CD4-positive, alpha-beta T cell (primary cell): ENCODE results near the gene RIMKLB. TPM values are rescaled to one million over a fixed set of nuclear protein-coding genes. Genes with fewer than 3 reads are reported as not detected.

Experiments
- ATAC-seq: fragments of 200-7000 bp; cut with Tn5 transposase; one replicate; pipeline ENCODE4 v1.10.0; 2022; ENCODE audit warnings: mild to moderate bottlenecking; ENCODE audit not compliant: poor library complexity
- CTCF ChIA-PET: fragments of 350-600 bp; sonication (Branson Sonifier 250); formaldehyde crosslinking; loops from one replicate; lab custom pipeline; 2021; ENCODE audit warnings: antibody characterized with exemption, inconsistent platforms; lab: Charles Lee
- POLR2A ChIA-PET: fragments of 350-600 bp; sonication (Branson Sonifier 250); formaldehyde crosslinking; loops from one replicate; lab custom pipeline; 2021; ENCODE audit warnings: antibody characterized with exemption, inconsistent platforms; lab: Charles Lee
- DNase-seq, 14 experiments: peaks; one replicate each; pipeline ENCODE4 v3.0.0-alpha.2; 2013 to 2020; ENCODE audit warnings: mixed read lengths in 2 of 14
- H3K27ac ChIP-seq, 2 donors: one replicate each; pipeline versions ENCODE4 v1.5.1 to v1.7.0; 2013; ENCODE audit warnings: low read length in 2 of 2, low read depth in 1 of 2, mild to moderate bottlenecking in 1 of 2
- H3K27me3 ChIP-seq, 2 experiments: 1 replicate in 1 of 2; 2 replicates in 1 of 2; pipeline versions ENCODE4 v1.6.1 to v1.7.0; 2013; ENCODE audit warnings: low read length in 2 of 2, control low read depth in 1 of 2, mild to moderate bottlenecking in 1 of 2, moderate library complexity in 1 of 2; ENCODE audit not compliant: insufficient read depth in 2 of 2, control insufficient read depth in 1 of 2
- H3K36me3 ChIP-seq: one replicate; pipeline ENCODE4 v1.6.1; 2013; ENCODE audit warnings: low read length, control low read depth; ENCODE audit not compliant: insufficient read depth
- H3K4me1 ChIP-seq: one replicate; pipeline ENCODE4 v1.6.1; 2013; ENCODE audit warnings: low read length, control low read depth; ENCODE audit not compliant: insufficient read depth
- H3K4me3 ChIP-seq: one replicate; pipeline ENCODE4 v1.5.1; 2013; ENCODE audit warnings: mild to moderate bottlenecking, low read length, moderate library complexity
- H3K9me3 ChIP-seq, 2 experiments: 1 replicate in 1 of 2; 2 replicates in 1 of 2; pipeline versions ENCODE4 v1.6.1 to v1.7.0; 2013; ENCODE audit warnings: low read length in 2 of 2, mild to moderate bottlenecking in 2 of 2, control low read depth in 1 of 2, moderate library complexity in 1 of 2; ENCODE audit not compliant: control insufficient read depth in 1 of 2, insufficient read depth in 1 of 2
- H3K27ac Mint-ChIP-seq: one replicate; pipeline ENCODE4 v1.8.0; 2020; ENCODE audit warnings: mixed read lengths
- H3K27me3 Mint-ChIP-seq: one replicate; pipeline ENCODE4 v1.8.0; 2021; ENCODE audit warnings: mixed read lengths
- H3K36me3 Mint-ChIP-seq: one replicate; pipeline ENCODE4 v1.8.0; 2021; ENCODE audit warnings: low read depth, mixed read lengths
- H3K4me1 Mint-ChIP-seq: one replicate; pipeline ENCODE4 v1.8.0; 2021; ENCODE audit warnings: low read depth, mixed read lengths
- H3K4me3 Mint-ChIP-seq: one replicate; pipeline ENCODE4 v1.8.0; 2020; ENCODE audit warnings: mild to moderate bottlenecking, mixed read lengths
- H3K9me3 Mint-ChIP-seq: one replicate; pipeline ENCODE4 v1.8.0; 2020; ENCODE audit warnings: mixed read lengths
- intact Hi-C, 2 experiments: fragments of 100-400 bp; cut with DNase I in 1 of 2; cut with micrococcal nuclease in 1 of 2; formaldehyde crosslinking; loops; one replicate each; pipeline versions ENCODE4 v1.15.1 to v1.9.0; 2023 to 2025; cut with DNase I, micrococcal nuclease
- total RNA-seq, 174 experiments: library from RNA in 2 of 174; stranded (reverse) in 2 of 174; gene quantifications; one replicate each; pipeline ENCODE4 v1.2.3 and lab custom pipeline; 2021 to 2026
- TF ChIP-seq, protein P1 (sequence below): fragments of 200-600 bp; IDR thresholded peaks from one replicate; pipeline ENCODE4 v1.8.0; 2022; ENCODE audit warnings: antibody characterized with exemption, mild to moderate bottlenecking

Gene RIMKLB
- total RNA-seq, 2 experiments from 2014 or later = 14.8 to 15.2 TPM

DNA sequence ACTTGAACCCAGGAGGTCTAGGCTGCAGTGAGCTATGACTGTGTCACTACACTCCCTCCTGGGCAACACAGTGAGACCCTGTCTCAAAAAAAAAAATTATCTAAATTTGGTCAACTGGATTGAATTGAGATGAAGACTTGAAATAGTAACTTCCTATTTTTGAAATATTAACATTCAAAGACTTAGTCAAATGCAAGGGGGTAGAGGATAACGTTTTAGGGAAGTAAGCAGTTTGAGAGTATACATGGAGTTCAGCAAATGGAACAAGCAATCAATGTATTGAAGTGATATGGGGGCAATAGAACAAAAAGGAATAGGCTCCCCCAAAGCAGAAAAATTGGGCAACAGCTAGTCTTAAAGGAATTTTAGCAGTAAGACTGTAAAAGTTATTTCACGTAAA is 30.5 kb upstream of the RIMKLB start:
- Histone ChIP-seq H3K4me3 (no peak overlapping the region), H3K27ac (no peak overlapping the region), H3K27me3 (no peaks in the 10 kb centered on the region), H3K4me1 (no peaks in the 10 kb centered on the region), H3K9me3 (peaks cover 0 to 6% of the 10 kb centered on the region in 2 experiments), H3K36me3 (no peaks in the 10 kb centered on the region)
- TF ChIP-seq, protein P1, sequence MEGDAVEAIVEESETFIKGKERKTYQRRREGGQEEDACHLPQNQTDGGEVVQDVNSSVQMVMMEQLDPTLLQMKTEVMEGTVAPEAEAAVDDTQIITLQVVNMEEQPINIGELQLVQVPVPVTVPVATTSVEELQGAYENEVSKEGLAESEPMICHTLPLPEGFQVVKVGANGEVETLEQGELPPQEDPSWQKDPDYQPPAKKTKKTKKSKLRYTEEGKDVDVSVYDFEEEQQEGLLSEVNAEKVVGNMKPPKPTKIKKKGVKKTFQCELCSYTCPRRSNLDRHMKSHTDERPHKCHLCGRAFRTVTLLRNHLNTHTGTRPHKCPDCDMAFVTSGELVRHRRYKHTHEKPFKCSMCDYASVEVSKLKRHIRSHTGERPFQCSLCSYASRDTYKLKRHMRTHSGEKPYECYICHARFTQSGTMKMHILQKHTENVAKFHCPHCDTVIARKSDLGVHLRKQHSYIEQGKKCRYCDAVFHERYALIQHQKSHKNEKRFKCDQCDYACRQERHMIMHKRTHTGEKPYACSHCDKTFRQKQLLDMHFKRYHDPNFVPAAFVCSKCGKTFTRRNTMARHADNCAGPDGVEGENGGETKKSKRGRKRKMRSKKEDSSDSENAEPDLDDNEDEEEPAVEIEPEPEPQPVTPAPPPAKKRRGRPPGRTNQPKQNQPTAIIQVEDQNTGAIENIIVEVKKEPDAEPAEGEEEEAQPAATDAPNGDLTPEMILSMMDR = no peak
- H3K27ac Mint-ChIP-seq = no peak overlapping the region
- no peaks in the 10 kb centered on the region for H3K9me3 Mint-ChIP-seq
- H3K4me1 Mint-ChIP-seq = no peaks in the 10 kb centered on the region
- POLR2A ChIA-PET = no interaction called here
- CTCF ChIA-PET = interaction anchor here (0.7 kb wide), 1 partner anchor 9 kb away, joined by 3 read pairs; no protein-coding TSS in a partner anchor
- H3K4me3 Mint-ChIP-seq = no peak overlapping the region
- DNase-seq = no peak
- peaks cover 5% of the 10 kb centered on the region for H3K27me3 Mint-ChIP-seq
- intact Hi-C loops = no loop called here
- no peaks in the 10 kb centered on the region for H3K36me3 Mint-ChIP-seq
- no peak for ATAC-seq

DNA sequence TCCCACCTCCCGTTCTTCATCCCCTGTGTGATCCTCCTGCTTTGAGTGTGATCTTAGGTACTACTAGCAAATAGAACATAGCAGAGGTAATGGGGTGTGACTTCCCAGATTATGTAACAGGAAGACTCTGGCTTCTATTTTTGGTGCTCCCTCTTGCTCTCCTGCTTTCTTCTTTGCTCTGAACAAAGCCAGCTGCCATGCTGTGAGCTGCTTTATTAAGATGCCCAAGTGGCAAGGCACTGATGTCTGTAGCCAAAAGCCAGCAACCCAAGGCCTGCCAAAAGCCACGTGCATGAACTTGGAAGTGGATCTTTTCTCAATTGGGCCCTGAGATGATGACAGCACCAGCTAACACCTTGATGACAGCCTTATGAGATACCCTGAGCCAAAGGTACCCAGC is 29.4 kb upstream of the RIMKLB start:
- no peaks in the 10 kb centered on the region for H3K4me1 Mint-ChIP-seq
- POLR2A ChIA-PET = no interaction called here
- no peak overlapping the region for H3K4me3 Mint-ChIP-seq
- Histone ChIP-seq H3K36me3 (no peaks in the 10 kb centered on the region), H3K27ac (no peak overlapping the region), H3K27me3 (no peaks in the 10 kb centered on the region), H3K9me3 (peaks cover 0 to 6% of the 10 kb centered on the region in 2 experiments), H3K4me1 (no peaks in the 10 kb centered on the region), H3K4me3 (no peak overlapping the region)
- ATAC-seq = no peak
- H3K27ac Mint-ChIP-seq = no peak overlapping the region
- DNase-seq = no peak
- CTCF ChIA-PET = no interaction called here
- no peaks in the 10 kb centered on the region for H3K9me3 Mint-ChIP-seq
- TF ChIP-seq, protein P1 = no peak
- H3K27me3 Mint-ChIP-seq = peaks cover 5% of the 10 kb centered on the region
- intact Hi-C loops = no loop called here
- H3K36me3 Mint-ChIP-seq = no peaks in the 10 kb centered on the region

DNA sequence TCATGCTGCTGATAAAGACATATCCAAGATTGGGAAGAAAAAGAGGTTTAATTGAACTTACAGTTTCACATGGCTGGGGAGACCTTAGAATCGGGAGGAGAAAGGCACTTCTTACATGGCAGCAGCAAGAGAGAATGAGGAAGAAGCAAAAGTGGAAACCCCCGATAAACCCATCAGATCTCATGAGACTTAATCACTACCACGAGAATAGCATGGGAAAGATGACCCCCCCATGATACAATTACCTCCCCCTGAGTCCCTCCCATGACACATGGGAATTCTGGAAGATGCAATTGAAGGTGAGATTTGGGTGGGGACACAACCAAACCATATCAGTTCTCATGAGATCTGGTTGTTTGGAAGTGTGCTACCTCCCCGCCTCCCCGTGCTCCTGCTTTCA is 25.4 kb upstream of the RIMKLB start:
- ChIA-PET POLR2A (no interaction called here), CTCF (no interaction called here)
- TF ChIP-seq, protein P1 = no peak
- Histone ChIP-seq H3K4me3 (no peak overlapping the region), H3K27me3 (no peaks in the 10 kb centered on the region), H3K36me3 (no peaks in the 10 kb centered on the region), H3K4me1 (no peaks in the 10 kb centered on the region), H3K27ac (no peak overlapping the region), H3K9me3 (peaks cover 0 to 6% of the 10 kb centered on the region in 2 experiments)
- DNase-seq (no peak), ATAC-seq (no peak)
- H3K36me3 Mint-ChIP-seq = no peaks in the 10 kb centered on the region
- intact Hi-C loops = no loop called here
- H3K4me1 Mint-ChIP-seq = peaks cover 9% of the 10 kb centered on the region
- H3K4me3 Mint-ChIP-seq = no peak overlapping the region
- H3K27ac Mint-ChIP-seq = no peak overlapping the region
- no peaks in the 10 kb centered on the region for H3K27me3 Mint-ChIP-seq
- H3K9me3 Mint-ChIP-seq = no peaks in the 10 kb centered on the region
